ENCODE measurements around the gene ZXDB.
A peak's percentile ranks its signal among the peaks of the same experiment; 100 is the strongest.
"Not testable (repeated sequence)": the region's sequence is repeated elsewhere in the genome, so short reads cannot be mapped to it uniquely, and the experiment has no call there.

The ZXDB gene

GRCh38 chrX:57591284-57592159 lies at the start of gene ZXDB:
ZXDB (plus strand) TSS chrX:57592011; CDS start chrX:57592049, 38 bp downstream.
- DNase-seq (ENCODE audit: low spot score): peak; percentile 76

GRCh38 chrX:57565198-57565597 lies 26.6 kb upstream of the ZXDB start:
- DNase-seq (ENCODE audit: low spot score): no peak

- DNase-seq (ENCODE audit: low spot score): peak; percentile 11
Measured at GRCh38 chrX:57573754-57574153, 18.1 kb upstream of the ZXDB start.

GRCh38 chrX:57582948-57583347 lies 8.9 kb upstream of the ZXDB start:
- not testable (repeated sequence) for DNase-seq (ENCODE audit: low spot score)

- no peak for DNase-seq (ENCODE audit: low spot score)
Measured at GRCh38 chrX:57583477-57583876, 8.3 kb upstream of the ZXDB start.

- no peak for DNase-seq (ENCODE audit: low spot score)
Measured at GRCh38 chrX:57586360-57586759, 5.5 kb upstream of the ZXDB start.

GRCh38 chrX:57587062-57587461 lies 4.7 kb upstream of the ZXDB start:
- no peak for DNase-seq (ENCODE audit: low spot score)

- DNase-seq (ENCODE audit: low spot score): no peak
Measured at GRCh38 chrX:57587607-57588006, 4.2 kb upstream of the ZXDB start.

GRCh38 chrX:57592160-57592893 lies 516 bp downstream of the ZXDB start:
- peak; percentile 4 for DNase-seq (ENCODE audit: low spot score)

- peak; percentile 54 for DNase-seq (ENCODE audit: low spot score)
Measured at GRCh38 chrX:57592894-57593215, 1.0 kb downstream of the ZXDB start.

- DNase-seq (ENCODE audit: low spot score): peak; percentile 42
Measured at GRCh38 chrX:57595381-57595811, 3.6 kb downstream of the ZXDB start.

GRCh38 chrX:57596109-57596508 lies 4.3 kb downstream of the ZXDB start:
- no peak for DNase-seq (ENCODE audit: low spot score)

GRCh38 chrX:57596516-57596915 lies 4.7 kb downstream of the ZXDB start:
- no peak for DNase-seq (ENCODE audit: low spot score)

- DNase-seq (ENCODE audit: low spot score): no peak
Measured at GRCh38 chrX:57607295-57608187, 15.7 kb downstream of the ZXDB start.

- DNase-seq (ENCODE audit: low spot score): not testable (repeated sequence)
Measured at GRCh38 chrX:57613351-57613750, 21.5 kb downstream of the ZXDB start.

GRCh38 chrX:57629438-57629837 lies 37.6 kb downstream of the ZXDB start:
- DNase-seq (ENCODE audit: low spot score): not testable (repeated sequence)

GRCh38 chrX:57640674-57641016 lies 48.8 kb downstream of the ZXDB start:
- DNase-seq (ENCODE audit: low spot score): no peak

GRCh38 chrX:57641338-57641737 lies 49.5 kb downstream of the ZXDB start:
- no peak for DNase-seq (ENCODE audit: low spot score)

GRCh38 chrX:57643698-57644097 lies 51.9 kb downstream of the ZXDB start:
- no peak for DNase-seq (ENCODE audit: low spot score)

- no peak for DNase-seq (ENCODE audit: low spot score)
Measured at GRCh38 chrX:57647020-57647419, 55.2 kb downstream of the ZXDB start.

Measured in SW480 (cell line).